Sigmoid colon (tissue), 4 donors: ENCODE results near the gene CPEB1.

Experiments used
- CTCF ChIP-seq, 4 experiments: fragments of 450-650 bp in 3 of 4; fragments of 200-600 bp in 1 of 4; IDR thresholded peaks; one replicate each; pipeline ENCODE4 v1.5.1; 2016 to 2019; ENCODE audit warnings: antibody characterized with exemption in 4 of 4, mild to moderate bottlenecking in 3 of 4, moderate library complexity in 2 of 4
- POLR2A ChIP-seq, 2 donors: fragments of 450-650 bp; IDR thresholded peaks; one replicate each; pipeline ENCODE4 v1.6.1; 2016; ENCODE audit warnings: antibody characterized with exemption in 2 of 2, mild to moderate bottlenecking in 2 of 2, moderate library complexity in 2 of 2
- POLR2AphosphoS5 ChIP-seq, 4 donors: sonication (generic); formaldehyde crosslinking; IDR thresholded peaks; one replicate each; pipeline ENCODE4 v1.6.1; 2017; ENCODE audit warnings: antibody characterized with exemption in 4 of 4

GRCh38 chr15:82656641-82657266, 9.6 kb upstream of the CPEB1 start:
- TF ChIP-seq CTCF (IDR thresholded peaks at IDR 0.05) (no peak), POLR2AphosphoS5 (IDR thresholded peaks at IDR 0.05) (no peak), POLR2A (IDR thresholded peaks at IDR 0.05) (no peak)
